Fibroblast of lung (primary cell): ENCODE results near the gene HEG1.

ENCODE experiments used
- EZH2 ChIP-seq: IDR thresholded peaks from 2 replicates; pipeline ENCODE4 v1.5.1; 2012; ENCODE audit warnings: low read length, control low read depth, mild to moderate bottlenecking; ENCODE audit errors: missing control alignments
- TF ChIP-seq, protein P1 (sequence below), 2 donors: IDR thresholded peaks in 1 of 2; conservative IDR thresholded peaks in 1 of 2; 1 replicate in 1 of 2; 2 replicates in 1 of 2; pipeline ENCODE4 v1.5.1; 2011 to 2012; ENCODE audit warnings: low read length in 2 of 2, control low read depth in 1 of 2, inconsistent platforms in 1 of 2, low read depth in 1 of 2, mild to moderate bottlenecking in 1 of 2

DNA sequence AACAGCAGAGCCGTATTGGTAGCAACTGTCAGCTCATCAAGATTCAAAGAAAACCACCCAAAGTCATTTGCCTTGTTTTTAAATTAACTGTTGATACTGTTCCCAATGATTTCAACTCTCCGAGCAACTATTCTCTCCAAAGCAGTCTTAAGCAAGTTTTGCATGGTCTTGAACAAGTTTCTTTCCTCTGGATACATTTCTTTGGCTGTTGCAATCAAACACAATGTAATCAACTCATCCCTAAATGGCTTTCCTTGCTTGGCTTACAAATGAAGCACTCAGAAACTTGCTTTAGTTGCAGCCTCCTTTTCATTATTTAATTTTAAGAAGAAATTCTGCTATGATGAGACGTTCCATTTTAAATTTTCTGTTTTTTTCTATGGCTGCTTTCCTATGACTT, 105.8 kb downstream of the HEG1 start:
- TF ChIP-seq, protein P1, sequence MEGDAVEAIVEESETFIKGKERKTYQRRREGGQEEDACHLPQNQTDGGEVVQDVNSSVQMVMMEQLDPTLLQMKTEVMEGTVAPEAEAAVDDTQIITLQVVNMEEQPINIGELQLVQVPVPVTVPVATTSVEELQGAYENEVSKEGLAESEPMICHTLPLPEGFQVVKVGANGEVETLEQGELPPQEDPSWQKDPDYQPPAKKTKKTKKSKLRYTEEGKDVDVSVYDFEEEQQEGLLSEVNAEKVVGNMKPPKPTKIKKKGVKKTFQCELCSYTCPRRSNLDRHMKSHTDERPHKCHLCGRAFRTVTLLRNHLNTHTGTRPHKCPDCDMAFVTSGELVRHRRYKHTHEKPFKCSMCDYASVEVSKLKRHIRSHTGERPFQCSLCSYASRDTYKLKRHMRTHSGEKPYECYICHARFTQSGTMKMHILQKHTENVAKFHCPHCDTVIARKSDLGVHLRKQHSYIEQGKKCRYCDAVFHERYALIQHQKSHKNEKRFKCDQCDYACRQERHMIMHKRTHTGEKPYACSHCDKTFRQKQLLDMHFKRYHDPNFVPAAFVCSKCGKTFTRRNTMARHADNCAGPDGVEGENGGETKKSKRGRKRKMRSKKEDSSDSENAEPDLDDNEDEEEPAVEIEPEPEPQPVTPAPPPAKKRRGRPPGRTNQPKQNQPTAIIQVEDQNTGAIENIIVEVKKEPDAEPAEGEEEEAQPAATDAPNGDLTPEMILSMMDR (conservative IDR thresholded peaks at IDR 0.05 in 1 of 2, IDR thresholded peaks at IDR 0.05 in 1 of 2; ENCODE audit: low read depth in 1 of 2, low read length in 2 of 2): no peak
- no peak for TF ChIP-seq EZH2
